Frontal cortex (tissue), 4 donors: ENCODE measurements around the gene GALNT18. TPM values are rescaled to one million over a fixed set of nuclear protein-coding genes. Genes with fewer than 3 reads are reported as not detected.

Source experiments
- DNase-seq, 2 donors: peaks; one replicate each; pipeline ENCODE4 v3.0.0; 2012; ENCODE audit warnings: low spot score in 2 of 2
- FAIRE-seq: peaks from 2 replicates; lab custom pipeline; 2012; peaks lifted over from hg19 to GRCh38; lab: Jason Lieb, UNC
- total RNA-seq: library from RNA; depleted of rRNA; stranded (reverse); fragments of >200 nt; gene quantifications from one replicate; pipeline ENCODE4 v1.2.3, GENCODE V29; 2014
- donor health status: control.
- donor health status: control.
- donor health status: control.

GALNT18 gene
- total RNA-seq, 1 donor from 2014 or later: 20.4 TPM

- FAIRE-seq: no peak
- no peak for DNase-seq
Observed at GRCh38 chr11:11346303-11346702, 275.5 kb downstream of the GALNT18 start.

DNA sequence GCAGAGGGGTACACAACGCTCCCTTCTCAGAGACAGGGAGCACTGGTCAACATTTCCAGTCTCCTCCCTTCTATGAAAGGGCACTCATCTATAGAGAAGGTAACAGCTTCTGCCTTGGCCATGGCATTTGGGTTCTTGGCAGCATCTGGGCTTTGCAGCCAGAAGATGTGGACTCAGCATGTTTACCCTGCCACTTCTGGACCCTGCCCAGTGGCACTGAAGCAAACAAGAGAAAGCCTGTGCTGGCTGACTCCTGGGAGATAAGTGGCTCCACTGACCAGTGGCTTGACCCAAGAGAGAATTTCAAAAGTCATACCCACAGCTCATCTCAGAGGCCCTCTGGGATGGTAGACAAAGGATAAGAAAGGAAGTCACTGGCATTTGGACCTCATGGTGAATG, 276.7 kb downstream of the GALNT18 start:
- FAIRE-seq: no peak

DNA sequence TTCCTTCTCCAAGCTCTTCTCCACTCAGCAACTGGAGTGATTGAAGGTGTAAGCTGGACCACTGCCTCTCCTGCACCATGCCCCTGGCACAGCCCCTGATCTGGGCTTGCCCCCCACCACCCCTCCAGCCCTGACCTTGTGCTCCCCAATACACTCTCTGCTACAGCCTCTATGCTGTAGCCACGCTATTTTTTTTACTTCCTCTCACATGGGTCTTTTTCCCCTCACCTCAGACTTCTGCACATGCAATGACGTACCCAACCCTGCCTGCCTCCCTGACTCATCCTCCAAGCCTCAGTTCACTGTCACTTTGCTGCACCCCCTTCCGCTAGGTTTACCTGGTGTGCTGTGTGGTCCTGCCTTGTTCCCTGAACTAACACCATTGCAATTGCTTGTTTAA, 277.8 kb downstream of the GALNT18 start:
- DNase-seq (no peak), FAIRE-seq (no peak)

More for the DNA sequence above, 276.7 kb downstream of the GALNT18 start:
- no peak for DNase-seq

GRCh38 chr11:11338304-11338703, 283.5 kb downstream of the GALNT18 start:
- FAIRE-seq (no peak), DNase-seq (no peak)

GRCh38 chr11:11336664-11337063, 285.1 kb downstream of the GALNT18 start:
- no peak for DNase-seq
- FAIRE-seq: no peak

DNA sequence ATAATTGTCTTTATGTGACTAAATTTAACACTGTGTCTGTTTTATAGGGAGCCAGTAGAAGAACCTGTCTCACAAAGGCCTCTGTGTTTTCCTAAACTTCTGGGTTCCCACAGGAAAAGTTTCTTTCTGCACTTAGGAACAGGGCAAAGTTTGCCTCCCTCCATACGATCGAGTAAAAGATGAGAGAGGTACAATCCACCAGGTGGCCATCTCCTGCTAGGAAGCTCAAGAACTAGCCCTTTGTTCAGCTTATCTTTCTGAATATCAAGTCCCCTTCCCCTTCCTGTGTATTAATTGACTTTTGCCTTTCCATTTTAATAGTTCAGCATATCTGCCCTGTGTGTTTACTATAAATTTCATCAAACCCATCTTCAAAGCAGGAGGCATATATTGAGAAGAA, 286.8 kb downstream of the GALNT18 start:
- DNase-seq (no peak), FAIRE-seq (no peak)

DNA sequence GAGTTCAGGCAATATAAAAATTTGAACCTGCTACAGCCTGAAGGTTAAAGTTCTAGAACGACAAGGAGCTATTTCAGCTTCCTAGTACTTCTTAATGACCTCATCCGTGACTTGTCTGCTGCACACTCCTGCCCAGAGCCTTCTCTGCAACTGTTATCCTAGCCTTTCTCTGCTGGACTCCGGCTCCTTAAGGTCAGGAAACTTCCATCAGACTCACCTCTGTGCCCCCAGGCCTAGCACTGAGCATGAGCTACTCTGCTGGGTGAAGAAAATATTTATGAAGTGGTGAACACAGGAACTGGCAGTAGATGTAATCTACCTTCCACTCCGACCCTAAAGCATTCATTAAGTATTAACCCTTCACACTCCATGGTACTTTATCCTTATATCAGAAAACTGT, 287.2 kb downstream of the GALNT18 start:
- DNase-seq (no peak), FAIRE-seq (no peak)

- no peak for FAIRE-seq
- DNase-seq: no peak
Observed at GRCh38 chr11:11332141-11332710, 289.6 kb downstream of the GALNT18 start.

GRCh38 chr11:11329062-11329806, 292.6 kb downstream of the GALNT18 start:
- no peak for FAIRE-seq
- no peak for DNase-seq

DNA sequence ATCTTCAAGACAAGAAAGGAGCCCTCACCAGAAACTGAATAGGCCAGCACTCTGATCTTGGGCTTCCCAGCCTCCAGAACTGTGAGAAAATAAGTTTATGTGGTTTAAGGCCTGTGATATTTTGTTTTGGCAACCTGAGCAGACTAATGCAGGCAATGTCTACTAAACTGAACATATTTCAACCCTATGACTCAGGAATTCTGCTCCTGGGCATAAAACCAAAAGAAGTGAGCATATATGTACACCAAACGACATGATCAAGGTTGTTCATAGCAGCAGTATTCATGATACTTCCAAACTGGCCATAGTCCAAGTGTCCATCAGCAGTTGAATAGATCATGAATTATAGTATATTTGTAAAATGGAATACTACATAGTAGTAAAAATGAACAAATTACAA, 297.7 kb downstream of the GALNT18 start:
- no peak for FAIRE-seq
- DNase-seq: no peak

DNA sequence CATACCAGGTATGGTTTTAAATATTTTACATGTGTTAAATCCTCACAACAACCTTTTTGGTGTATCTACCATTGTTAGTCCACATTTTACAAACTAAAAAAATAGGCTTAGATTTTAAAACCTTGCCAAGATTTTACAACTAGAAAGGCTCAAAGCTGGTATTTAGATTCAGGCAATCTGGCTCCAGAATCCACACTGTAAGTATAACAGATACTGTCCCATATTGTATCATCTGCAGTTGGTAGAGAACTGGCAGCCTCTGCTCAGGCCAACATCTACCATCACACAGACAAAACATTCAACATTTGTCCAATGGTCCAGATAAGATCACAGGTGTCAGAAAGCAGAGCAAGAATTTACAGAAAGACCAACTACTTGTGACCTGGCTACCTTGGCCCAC, 299.7 kb downstream of the GALNT18 start:
- FAIRE-seq (no peak), DNase-seq (no peak)

GRCh38 chr11:11320825-11321224, 301.0 kb downstream of the GALNT18 start:
- DNase-seq (no peak), FAIRE-seq (no peak)

- DNase-seq (no peak), FAIRE-seq (no peak)
Observed at GRCh38 chr11:11318961-11319360, 302.8 kb downstream of the GALNT18 start.

GRCh38 chr11:11318461-11318860, 303.3 kb downstream of the GALNT18 start:
- no peak for DNase-seq
- no peak for FAIRE-seq

DNA sequence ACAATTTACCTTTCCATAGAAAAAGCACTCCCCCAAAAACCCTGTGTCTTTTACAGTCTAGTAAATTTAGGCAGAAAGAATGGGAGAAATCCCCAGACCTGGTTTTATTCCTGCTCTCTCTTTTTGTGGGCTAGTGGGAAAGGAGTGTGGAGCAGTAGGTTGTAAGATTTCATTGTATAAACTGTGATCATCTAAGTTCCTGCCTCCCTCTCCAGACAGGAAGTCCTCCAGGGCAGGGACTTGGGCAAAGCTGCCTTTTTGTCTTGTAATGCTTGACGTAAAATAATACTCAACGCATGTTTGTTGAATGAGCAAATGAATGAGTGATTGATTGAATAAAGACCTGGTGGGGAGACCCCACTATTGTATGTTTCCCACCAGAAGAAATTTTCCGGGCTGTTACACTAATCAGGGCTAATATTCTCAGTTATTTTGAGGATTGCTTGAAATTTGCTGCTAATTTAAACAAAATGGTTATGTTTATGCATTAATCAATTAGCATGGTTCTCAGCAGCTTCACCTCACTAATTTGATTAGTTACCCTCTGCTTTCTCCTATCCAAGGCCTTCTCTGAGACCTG, 305.1 kb downstream of the GALNT18 start:
- DNase-seq: no peak
- FAIRE-seq: no peak

GRCh38 chr11:11313902-11314692, 307.7 kb downstream of the GALNT18 start:
- DNase-seq: no peak
- no peak for FAIRE-seq

- DNase-seq (no peak), FAIRE-seq (no peak)
Observed at GRCh38 chr11:11313426-11313825, 308.4 kb downstream of the GALNT18 start.

GRCh38 chr11:11312738-11313137, 309.1 kb downstream of the GALNT18 start:
- FAIRE-seq: no peak
- DNase-seq: no peak

DNA sequence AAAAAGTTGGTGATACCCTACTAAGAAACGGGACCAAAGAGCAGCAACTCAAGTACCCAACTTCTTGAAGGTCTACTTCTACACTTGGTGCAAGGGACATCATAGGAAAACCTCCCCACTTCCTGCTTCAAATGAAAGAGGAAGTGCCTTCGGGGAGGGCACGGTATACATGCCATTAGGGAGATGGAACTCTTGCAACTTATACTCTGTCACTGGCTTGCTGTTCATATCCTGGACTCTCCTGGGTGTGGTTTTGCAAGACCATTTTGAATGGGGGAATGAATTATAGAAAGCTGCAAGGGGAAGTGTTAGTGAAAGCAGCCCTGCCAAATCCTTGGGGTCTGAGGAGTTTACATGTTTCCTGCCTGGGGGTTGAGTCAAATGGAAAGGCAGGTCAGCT, 310.6 kb downstream of the GALNT18 start:
- FAIRE-seq (no peak), DNase-seq (no peak)

GRCh38 chr11:11309906-11310305, 311.9 kb downstream of the GALNT18 start:
- no peak for DNase-seq
- no peak for FAIRE-seq

DNA sequence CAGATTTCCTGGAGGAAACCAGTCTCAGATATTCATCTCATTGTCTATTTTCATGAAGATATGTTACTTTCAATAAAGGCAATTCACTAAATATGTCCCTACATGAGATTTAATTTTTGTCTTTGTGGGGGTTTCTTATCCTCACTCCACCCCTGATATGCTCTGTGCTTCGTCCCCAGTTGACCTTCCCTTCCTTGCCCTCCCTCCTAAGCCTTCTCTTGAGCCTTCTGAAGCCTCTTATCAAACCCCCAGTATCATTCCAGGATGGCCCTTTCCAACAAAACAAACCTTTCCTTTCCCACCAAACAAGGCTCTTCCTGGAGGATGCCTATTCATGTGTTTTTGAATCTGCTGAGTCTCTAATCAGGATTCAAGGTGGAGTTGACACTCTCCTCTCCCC, 313.6 kb downstream of the GALNT18 start:
- FAIRE-seq: no peak
- DNase-seq: no peak
